Measurements from ENCODE around the gene ATXN7L1.

DNA sequence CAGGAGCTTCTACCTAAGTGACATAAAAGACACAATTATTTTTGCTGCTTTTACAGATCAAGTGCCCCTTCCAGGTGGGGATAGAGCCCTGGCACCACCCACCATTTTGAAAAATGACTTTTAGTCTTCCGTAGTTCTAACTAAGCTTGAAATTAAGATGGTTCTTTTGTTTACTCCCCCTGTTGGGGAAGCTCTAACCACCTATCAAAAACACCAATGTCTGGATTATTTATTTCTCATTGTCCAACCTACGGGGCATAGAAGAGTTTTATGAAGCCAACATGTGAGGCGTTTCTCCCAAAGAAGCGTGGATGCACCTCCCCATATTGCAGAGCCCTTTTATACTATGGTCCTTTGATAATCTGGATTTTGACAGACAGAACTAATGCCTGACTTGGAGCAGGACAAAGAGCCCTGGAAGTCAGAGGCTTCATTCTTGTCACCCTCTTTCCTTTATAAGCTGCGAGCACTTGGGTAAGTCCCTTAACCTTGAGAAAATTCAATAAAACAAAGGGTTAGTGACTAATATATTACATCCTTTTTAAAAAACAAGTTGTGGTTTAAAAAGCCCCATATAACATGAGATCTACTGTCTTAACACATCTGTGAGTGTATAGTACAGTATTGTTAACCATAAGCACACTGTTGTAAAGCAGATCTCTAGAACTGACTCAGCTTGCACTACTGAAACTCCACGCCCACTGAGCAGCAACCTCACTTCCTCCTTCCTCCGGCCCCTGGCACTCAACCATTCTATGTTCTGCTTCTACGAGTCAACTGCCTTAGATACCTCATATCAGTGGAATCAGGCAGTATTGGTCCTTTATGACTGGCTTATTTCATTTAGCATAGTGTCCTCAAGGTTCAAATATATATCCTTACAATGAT, 67.5 kb downstream of the ATXN7L1 start:
- TF ChIP-seq, protein P1, sequence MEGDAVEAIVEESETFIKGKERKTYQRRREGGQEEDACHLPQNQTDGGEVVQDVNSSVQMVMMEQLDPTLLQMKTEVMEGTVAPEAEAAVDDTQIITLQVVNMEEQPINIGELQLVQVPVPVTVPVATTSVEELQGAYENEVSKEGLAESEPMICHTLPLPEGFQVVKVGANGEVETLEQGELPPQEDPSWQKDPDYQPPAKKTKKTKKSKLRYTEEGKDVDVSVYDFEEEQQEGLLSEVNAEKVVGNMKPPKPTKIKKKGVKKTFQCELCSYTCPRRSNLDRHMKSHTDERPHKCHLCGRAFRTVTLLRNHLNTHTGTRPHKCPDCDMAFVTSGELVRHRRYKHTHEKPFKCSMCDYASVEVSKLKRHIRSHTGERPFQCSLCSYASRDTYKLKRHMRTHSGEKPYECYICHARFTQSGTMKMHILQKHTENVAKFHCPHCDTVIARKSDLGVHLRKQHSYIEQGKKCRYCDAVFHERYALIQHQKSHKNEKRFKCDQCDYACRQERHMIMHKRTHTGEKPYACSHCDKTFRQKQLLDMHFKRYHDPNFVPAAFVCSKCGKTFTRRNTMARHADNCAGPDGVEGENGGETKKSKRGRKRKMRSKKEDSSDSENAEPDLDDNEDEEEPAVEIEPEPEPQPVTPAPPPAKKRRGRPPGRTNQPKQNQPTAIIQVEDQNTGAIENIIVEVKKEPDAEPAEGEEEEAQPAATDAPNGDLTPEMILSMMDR (IDR thresholded peaks at IDR 0.05) = no peak
- no peak for TF ChIP-seq SMC3 (IDR thresholded peaks at IDR 0.05; ENCODE audit: low read depth, low read length)
- TF ChIP-seq GATA2 (CRISPR knock-in tag; IDR thresholded peaks at IDR 0.05) = no peak
- TF ChIP-seq RAD21 (IDR thresholded peaks at IDR 0.05; ENCODE audit: low read length) = no peak
- no peak for TF ChIP-seq TAF1 (IDR thresholded peaks at IDR 0.05; ENCODE audit: borderline replicate concordance, low read depth, low read length)
- TF ChIP-seq, protein P2, sequence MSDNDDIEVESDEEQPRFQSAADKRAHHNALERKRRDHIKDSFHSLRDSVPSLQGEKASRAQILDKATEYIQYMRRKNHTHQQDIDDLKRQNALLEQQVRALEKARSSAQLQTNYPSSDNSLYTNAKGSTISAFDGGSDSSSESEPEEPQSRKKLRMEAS (IDR thresholded peaks at IDR 0.05; ENCODE audit: low read depth) = no peak
- TF ChIP-seq, protein P3, sequence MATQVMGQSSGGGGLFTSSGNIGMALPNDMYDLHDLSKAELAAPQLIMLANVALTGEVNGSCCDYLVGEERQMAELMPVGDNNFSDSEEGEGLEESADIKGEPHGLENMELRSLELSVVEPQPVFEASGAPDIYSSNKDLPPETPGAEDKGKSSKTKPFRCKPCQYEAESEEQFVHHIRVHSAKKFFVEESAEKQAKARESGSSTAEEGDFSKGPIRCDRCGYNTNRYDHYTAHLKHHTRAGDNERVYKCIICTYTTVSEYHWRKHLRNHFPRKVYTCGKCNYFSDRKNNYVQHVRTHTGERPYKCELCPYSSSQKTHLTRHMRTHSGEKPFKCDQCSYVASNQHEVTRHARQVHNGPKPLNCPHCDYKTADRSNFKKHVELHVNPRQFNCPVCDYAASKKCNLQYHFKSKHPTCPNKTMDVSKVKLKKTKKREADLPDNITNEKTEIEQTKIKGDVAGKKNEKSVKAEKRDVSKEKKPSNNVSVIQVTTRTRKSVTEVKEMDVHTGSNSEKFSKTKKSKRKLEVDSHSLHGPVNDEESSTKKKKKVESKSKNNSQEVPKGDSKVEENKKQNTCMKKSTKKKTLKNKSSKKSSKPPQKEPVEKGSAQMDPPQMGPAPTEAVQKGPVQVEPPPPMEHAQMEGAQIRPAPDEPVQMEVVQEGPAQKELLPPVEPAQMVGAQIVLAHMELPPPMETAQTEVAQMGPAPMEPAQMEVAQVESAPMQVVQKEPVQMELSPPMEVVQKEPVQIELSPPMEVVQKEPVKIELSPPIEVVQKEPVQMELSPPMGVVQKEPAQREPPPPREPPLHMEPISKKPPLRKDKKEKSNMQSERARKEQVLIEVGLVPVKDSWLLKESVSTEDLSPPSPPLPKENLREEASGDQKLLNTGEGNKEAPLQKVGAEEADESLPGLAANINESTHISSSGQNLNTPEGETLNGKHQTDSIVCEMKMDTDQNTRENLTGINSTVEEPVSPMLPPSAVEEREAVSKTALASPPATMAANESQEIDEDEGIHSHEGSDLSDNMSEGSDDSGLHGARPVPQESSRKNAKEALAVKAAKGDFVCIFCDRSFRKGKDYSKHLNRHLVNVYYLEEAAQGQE (IDR thresholded peaks at IDR 0.05; ENCODE audit: low read depth, low read length) = no peak
- no peak for TF ChIP-seq EZH2phosphoT487 (IDR thresholded peaks at IDR 0.05; ENCODE audit: borderline replicate concordance, low read depth)
- TF ChIP-seq, protein P4, sequence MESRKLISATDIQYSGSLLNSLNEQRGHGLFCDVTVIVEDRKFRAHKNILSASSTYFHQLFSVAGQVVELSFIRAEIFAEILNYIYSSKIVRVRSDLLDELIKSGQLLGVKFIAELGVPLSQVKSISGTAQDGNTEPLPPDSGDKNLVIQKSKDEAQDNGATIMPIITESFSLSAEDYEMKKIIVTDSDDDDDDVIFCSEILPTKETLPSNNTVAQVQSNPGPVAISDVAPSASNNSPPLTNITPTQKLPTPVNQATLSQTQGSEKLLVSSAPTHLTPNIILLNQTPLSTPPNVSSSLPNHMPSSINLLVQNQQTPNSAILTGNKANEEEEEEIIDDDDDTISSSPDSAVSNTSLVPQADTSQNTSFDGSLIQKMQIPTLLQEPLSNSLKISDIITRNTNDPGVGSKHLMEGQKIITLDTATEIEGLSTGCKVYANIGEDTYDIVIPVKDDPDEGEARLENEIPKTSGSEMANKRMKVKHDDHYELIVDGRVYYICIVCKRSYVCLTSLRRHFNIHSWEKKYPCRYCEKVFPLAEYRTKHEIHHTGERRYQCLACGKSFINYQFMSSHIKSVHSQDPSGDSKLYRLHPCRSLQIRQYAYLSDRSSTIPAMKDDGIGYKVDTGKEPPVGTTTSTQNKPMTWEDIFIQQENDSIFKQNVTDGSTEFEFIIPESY (IDR thresholded peaks at IDR 0.05; ENCODE audit: borderline replicate concordance, low read depth) = no peak

All from SK-N-SH (cell line).